Measurements from ENCODE around the gene SOWAHC. TPM values are rescaled to one million over a fixed set of nuclear protein-coding genes. Genes with fewer than 3 reads are reported as not detected.
A peak's percentile ranks its signal among the peaks of the same experiment; 100 is the strongest.

The SOWAHC gene
- total and polyA plus RNA-seq, 2 of the 13 experiments (the other 11 are each of a cell fraction or from before 2014, with no cell fraction given), result 21.2 to 22.5 TPM

DNA sequence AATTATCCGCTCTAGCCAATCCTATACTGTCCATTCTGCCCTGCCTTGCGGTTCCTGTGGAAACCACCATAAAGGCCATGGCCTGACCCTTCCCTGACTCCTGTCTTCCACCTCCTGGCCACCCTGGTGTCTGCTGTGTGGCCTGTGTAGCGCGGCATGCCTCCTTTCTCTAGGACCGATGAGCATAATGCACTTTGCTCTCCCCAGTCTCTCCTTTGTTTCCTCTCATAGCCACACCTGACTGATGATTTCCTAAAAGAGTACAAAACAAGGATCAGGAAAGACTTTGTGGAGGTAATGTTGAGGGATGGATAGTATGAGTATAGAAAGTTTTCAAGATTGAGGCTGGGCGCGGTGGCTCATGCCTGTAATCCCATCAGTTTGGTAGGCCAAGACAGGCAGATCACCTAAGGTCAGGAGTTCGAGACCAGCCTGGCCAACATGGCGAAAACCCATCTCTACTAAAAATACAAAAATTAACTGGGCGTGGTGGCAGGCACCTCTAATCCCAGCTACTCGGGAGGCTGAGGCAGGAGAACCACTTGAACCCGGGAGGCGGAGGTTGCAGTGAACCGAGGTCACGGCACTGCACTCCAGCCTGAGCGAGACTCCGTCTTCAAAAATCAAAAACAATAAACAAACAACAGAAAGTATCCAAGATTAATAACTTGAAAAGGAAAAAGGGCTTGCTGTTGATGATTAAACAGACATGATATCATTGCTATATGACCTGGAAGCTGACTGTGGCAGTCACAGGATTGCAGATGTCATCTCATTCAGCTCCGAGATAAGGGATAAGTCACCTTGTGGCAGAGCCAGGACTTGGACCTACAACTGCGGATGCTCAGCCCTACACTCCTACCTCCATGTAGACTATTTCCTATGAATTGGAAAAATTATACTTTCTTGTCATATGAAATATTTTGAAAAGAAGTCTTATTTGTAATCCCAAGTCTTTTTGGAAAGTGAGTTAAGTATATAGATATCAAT is 16.6 kb downstream of the SOWAHC start (continued):
- TF ChIP-seq RELA (CRISPR knock-in tag; IDR thresholded peaks at IDR 0.05), result no peak
- TF ChIP-seq MAFK (conservative IDR thresholded peaks at IDR 0.05 in 1 of 2, IDR thresholded peaks at IDR 0.05 in 1 of 2; ENCODE audit: low read length in 2 of 2), result 0 out of 4 replicates have a peak, but pooled peaks of 1 of the 2 experiments have one; percentile 9
- no peak for TF ChIP-seq HNRNPK (IDR thresholded peaks at IDR 0.05; ENCODE audit: low read depth, low read length, poor library complexity, severe bottlenecking)
- no peak for TF ChIP-seq ZNF431 (CRISPR knock-in tag; IDR thresholded peaks at IDR 0.05; ENCODE audit: borderline replicate concordance, low read depth)
- no peak for TF ChIP-seq SMYD3 (CRISPR knock-in tag; IDR thresholded peaks at IDR 0.05)
- no peak for TF ChIP-seq NCOA1 (CRISPR knock-in tag; IDR thresholded peaks at IDR 0.05)
- TF ChIP-seq TCF7L2 (IDR thresholded peaks at IDR 0.05; ENCODE audit: low read depth, low read length), result no peak
- peak; percentile 86 for TF ChIP-seq ARID5B (CRISPR knock-in tag; IDR thresholded peaks at IDR 0.05)
- no peak for TF ChIP-seq ZNF773 (CRISPR knock-in tag; IDR thresholded peaks at IDR 0.05; ENCODE audit: borderline replicate concordance)
- no peak for TF ChIP-seq ZNF562 (CRISPR knock-in tag; IDR thresholded peaks at IDR 0.05; ENCODE audit: borderline replicate concordance)
- TF ChIP-seq DDIT3 (CRISPR knock-in tag; IDR thresholded peaks at IDR 0.05), result no peak
- no peak for TF ChIP-seq CHCHD3 (CRISPR knock-in tag; IDR thresholded peaks at IDR 0.05)
- TF ChIP-seq NR2C2 (CRISPR knock-in tag; IDR thresholded peaks at IDR 0.05; ENCODE audit: borderline replicate concordance), result no peak
- TF ChIP-seq ZFP41 (CRISPR knock-in tag; IDR thresholded peaks at IDR 0.05; ENCODE audit: borderline replicate concordance), result no peak
- no peak for TF ChIP-seq MIER2 (CRISPR knock-in tag; IDR thresholded peaks at IDR 0.05)
- no peak for TF ChIP-seq CENPX (CRISPR knock-in tag; IDR thresholded peaks at IDR 0.05)
- TF ChIP-seq ZNF709 (CRISPR knock-in tag; IDR thresholded peaks at IDR 0.05), result no peak
- no peak for TF ChIP-seq ZNF362 (CRISPR knock-in tag; IDR thresholded peaks at IDR 0.05; ENCODE audit: borderline replicate concordance)
- no peak for TF ChIP-seq ZFP90 (CRISPR knock-in tag; IDR thresholded peaks at IDR 0.05; ENCODE audit: borderline replicate concordance)
- no peak for TF ChIP-seq ZNF761 (CRISPR knock-in tag; conservative IDR thresholded peaks at IDR 0.05)
- no peak for TF ChIP-seq IRX3 (CRISPR knock-in tag; IDR thresholded peaks at IDR 0.05; ENCODE audit: borderline replicate concordance, low read depth)
- TF ChIP-seq ZFP91 (CRISPR knock-in tag; IDR thresholded peaks at IDR 0.05; ENCODE audit: borderline replicate concordance), result peak; percentile 67; the same call in 1 of the 2 replicates
